ACC112 (cell line): ENCODE results near the gene THBS1.

Experiments
- H2AFZ ChIP-seq: fragments of 200-600 bp; sonication (generic); one replicate; pipeline ENCODE4 v1.6.0; 2017; ENCODE audit warnings: antibody characterized with exemption, low read length; ENCODE audit not compliant: unreplicated experiment
- H3K27ac ChIP-seq: fragments of 200-600 bp; sonication (generic); 2 replicates; pipeline ENCODE4 v1.5.1; 2014; ENCODE audit warnings: low read depth, mild to moderate bottlenecking, antibody characterized with exemption, low read length, moderate library complexity
- H3K27me3 ChIP-seq: fragments of 200-600 bp; sonication (generic); 2 replicates; pipeline ENCODE4 v1.6.1; 2014; ENCODE audit warnings: mild to moderate bottlenecking, antibody characterized with exemption, low read length, moderate library complexity, mixed read lengths; ENCODE audit not compliant: insufficient read depth
- H3K36me3 ChIP-seq: fragments of 200-600 bp; sonication (generic); 2 replicates; pipeline ENCODE4 v1.6.1; 2016; ENCODE audit warnings: mild to moderate bottlenecking, antibody characterized with exemption, low read length, moderate library complexity, mixed read lengths; ENCODE audit not compliant: insufficient read depth
- H3K4me1 ChIP-seq: fragments of 200-600 bp; sonication (generic); one replicate; pipeline ENCODE4 v1.6.1; 2016; ENCODE audit warnings: low read length, mixed read lengths; ENCODE audit not compliant: insufficient read depth, unreplicated experiment, control insufficient read depth
- H3K4me3 ChIP-seq: fragments of 200-600 bp; sonication (generic); 2 replicates; pipeline ENCODE4 v1.5.1; 2014; ENCODE audit warnings: mild to moderate bottlenecking, low read depth, low read length
- H3K79me2 ChIP-seq: fragments of 200-600 bp; sonication (generic); one replicate; pipeline ENCODE4 v1.6.0; 2016; ENCODE audit warnings: low read length; ENCODE audit not compliant: control insufficient read depth, unreplicated experiment, insufficient read depth

The THBS1 gene

GRCh38 chr15:39580485-39581241 is at the start of gene THBS1:
Gene THBS1, plus strand, starts transcription at chr15:39581079. Its CDS starts 779 bp downstream, at chr15:39581858.
- Histone ChIP-seq H3K4me1 (peaks cover 41% of the 10 kb centered on the region), H3K27ac (peak within 1 kb of the TSS; percentile 84)

GRCh38 chr15:39534996-39535395 is 45.9 kb upstream of the THBS1 start:
- no peaks in the 10 kb centered on the region for H3K79me2 ChIP-seq
- no peaks in the 10 kb centered on the region for H3K4me1 ChIP-seq
- H2AFZ ChIP-seq = no peak overlapping the region
- H3K27me3 ChIP-seq = peaks cover 3% of the 10 kb centered on the region; the same call in 1 of the 2 replicates
- no peaks in the 10 kb centered on the region for H3K36me3 ChIP-seq
- no peak overlapping the region for H3K4me3 ChIP-seq
- no peak overlapping the region for H3K27ac ChIP-seq

More at GRCh38 chr15:39580485-39581241, at the start of gene THBS1:
- Histone ChIP-seq H2AFZ (peak within 1 kb of the TSS; percentile 44), H3K79me2 (peaks cover 41% of the 10 kb centered on the region), H3K4me3 (peak within 1 kb of the TSS; percentile 82), H3K27me3 (no peaks in the 10 kb centered on the region), H3K36me3 (peaks cover 35% of the 10 kb centered on the region)

- no peak overlapping the region for H3K4me3 ChIP-seq
- no peaks in the 10 kb centered on the region for H3K36me3 ChIP-seq
- no peaks in the 10 kb centered on the region for H3K79me2 ChIP-seq
- peaks cover 3% of the 10 kb centered on the region; the same call in 1 of the 2 replicates for H3K27me3 ChIP-seq
- H3K4me1 ChIP-seq = no peaks in the 10 kb centered on the region
- no peak overlapping the region for H3K27ac ChIP-seq
- no peak overlapping the region for H2AFZ ChIP-seq
Observed at GRCh38 chr15:39535466-39535865, 45.4 kb upstream of the THBS1 start.

GRCh38 chr15:39538936-39539335 is 41.9 kb upstream of the THBS1 start:
- Histone ChIP-seq H3K27ac (no peak overlapping the region), H3K4me1 (no peaks in the 10 kb centered on the region)

GRCh38 chr15:39539466-39539865 is 41.4 kb upstream of the THBS1 start:
- Histone ChIP-seq H3K4me3 (no peak overlapping the region), H3K4me1 (no peaks in the 10 kb centered on the region), H3K79me2 (no peaks in the 10 kb centered on the region), H2AFZ (no peak overlapping the region), H3K27me3 (no peaks in the 10 kb centered on the region), H3K27ac (no peak overlapping the region), H3K36me3 (no peaks in the 10 kb centered on the region)

More at GRCh38 chr15:39538936-39539335, 41.9 kb upstream of the THBS1 start:
- Histone ChIP-seq H3K79me2 (no peaks in the 10 kb centered on the region), H3K36me3 (no peaks in the 10 kb centered on the region), H3K27me3 (no peaks in the 10 kb centered on the region), H3K4me3 (no peak overlapping the region), H2AFZ (no peak overlapping the region)

- Histone ChIP-seq H2AFZ (no peak overlapping the region), H3K79me2 (no peaks in the 10 kb centered on the region), H3K27me3 (no peaks in the 10 kb centered on the region), H3K36me3 (no peaks in the 10 kb centered on the region), H3K4me3 (no peak overlapping the region), H3K27ac (no peak overlapping the region), H3K4me1 (no peaks in the 10 kb centered on the region)
Observed at GRCh38 chr15:39539973-39540558, 40.8 kb upstream of the THBS1 start.

GRCh38 chr15:39542385-39543065 is 38.4 kb upstream of the THBS1 start:
- Histone ChIP-seq H3K36me3 (no peaks in the 10 kb centered on the region), H3K27me3 (no peaks in the 10 kb centered on the region), H3K27ac (no peak overlapping the region), H2AFZ (no peak overlapping the region), H3K4me3 (no peak overlapping the region), H3K4me1 (no peaks in the 10 kb centered on the region), H3K79me2 (no peaks in the 10 kb centered on the region)

GRCh38 chr15:39543651-39544050 is 37.2 kb upstream of the THBS1 start:
- Histone ChIP-seq H3K4me1 (no peaks in the 10 kb centered on the region), H3K4me3 (no peak overlapping the region), H3K27ac (no peak overlapping the region), H3K36me3 (no peaks in the 10 kb centered on the region), H3K27me3 (no peaks in the 10 kb centered on the region), H2AFZ (no peak overlapping the region), H3K79me2 (no peaks in the 10 kb centered on the region)

GRCh38 chr15:39546842-39547241 is 34.0 kb upstream of the THBS1 start:
- H3K27ac ChIP-seq = no peak overlapping the region
- no peaks in the 10 kb centered on the region for H3K79me2 ChIP-seq
- no peak overlapping the region for H3K4me3 ChIP-seq
- no peaks in the 10 kb centered on the region for H3K4me1 ChIP-seq
- no peaks in the 10 kb centered on the region for H3K36me3 ChIP-seq
- no peak overlapping the region for H2AFZ ChIP-seq
- peaks cover 10% of the 10 kb centered on the region; the same call in 1 of the 2 replicates for H3K27me3 ChIP-seq

GRCh38 chr15:39548561-39548960 is 32.3 kb upstream of the THBS1 start:
- H3K4me3 ChIP-seq = no peak overlapping the region
- no peak overlapping the region for H3K27ac ChIP-seq
- no peaks in the 10 kb centered on the region for H3K36me3 ChIP-seq
- no peaks in the 10 kb centered on the region for H3K79me2 ChIP-seq
- H2AFZ ChIP-seq = no peak overlapping the region
- no peaks in the 10 kb centered on the region for H3K4me1 ChIP-seq
- H3K27me3 ChIP-seq = peaks cover 10% of the 10 kb centered on the region; the same call in 1 of the 2 replicates
